HG03460 (cell line): ENCODE results near the gene FAM180A.
"Not testable (repeated sequence)": the region's sequence is repeated elsewhere in the genome, so short reads cannot be mapped to it uniquely, and the experiment has no call there.

ENCODE experiments used
- ATAC-seq: cut with Tn5 transposase; IDR thresholded peaks from one replicate; pipeline ENCODE4 v1.9.1; 2021; ENCODE audit not compliant: unreplicated experiment

The FAM180A gene

GRCh38 chr7:135715055-135715522 is 33.5 kb downstream of the FAM180A start:
- ATAC-seq, result no peak

DNA sequence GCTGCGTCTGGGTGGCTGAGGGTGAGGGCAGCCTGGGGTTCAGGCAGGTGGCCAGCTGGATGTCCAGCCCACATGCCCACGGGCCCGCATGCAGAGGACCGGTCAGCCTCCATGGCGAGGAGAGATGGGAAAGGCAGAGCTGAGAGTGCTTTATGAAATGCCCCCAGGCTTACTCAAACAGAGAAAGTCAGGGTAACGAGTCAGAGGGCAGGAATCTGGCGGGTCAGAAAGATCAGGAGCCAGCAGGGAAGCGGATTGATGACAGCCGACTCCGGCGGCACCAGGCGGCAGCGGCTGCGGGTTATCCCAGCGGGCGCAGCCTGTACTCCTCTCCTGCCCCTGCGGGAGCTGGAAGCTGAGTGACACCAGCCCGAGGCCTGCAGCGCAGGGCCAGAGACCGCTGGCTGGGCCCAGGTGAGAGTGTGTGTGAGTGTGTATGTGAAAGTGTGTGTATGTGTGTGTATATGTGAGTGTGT is 34.0 kb downstream of the FAM180A start:
- ATAC-seq, result no peak

GRCh38 chr7:135713836-135714470 is 34.7 kb downstream of the FAM180A start:
- no peak for ATAC-seq

DNA sequence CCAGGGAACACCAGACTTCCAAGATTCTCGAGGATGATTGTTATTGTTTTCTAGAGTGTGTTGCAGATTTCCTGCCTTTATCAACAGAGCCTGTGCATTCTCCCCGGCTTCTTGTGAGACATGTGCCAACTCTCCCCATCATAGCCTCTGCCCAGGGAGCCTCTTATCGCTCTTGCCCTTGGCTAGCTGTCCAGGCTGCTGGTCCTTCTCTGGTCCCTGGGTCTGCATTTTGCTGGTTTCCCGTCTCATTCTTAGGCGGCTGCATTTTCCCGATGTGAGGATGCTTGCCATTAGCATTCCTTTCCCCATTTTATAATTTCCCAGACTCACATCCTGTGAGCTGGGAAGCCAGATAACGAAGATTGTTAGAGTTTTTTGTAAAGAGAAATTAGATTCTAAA is 35.8 kb downstream of the FAM180A start:
- no peak for ATAC-seq

DNA sequence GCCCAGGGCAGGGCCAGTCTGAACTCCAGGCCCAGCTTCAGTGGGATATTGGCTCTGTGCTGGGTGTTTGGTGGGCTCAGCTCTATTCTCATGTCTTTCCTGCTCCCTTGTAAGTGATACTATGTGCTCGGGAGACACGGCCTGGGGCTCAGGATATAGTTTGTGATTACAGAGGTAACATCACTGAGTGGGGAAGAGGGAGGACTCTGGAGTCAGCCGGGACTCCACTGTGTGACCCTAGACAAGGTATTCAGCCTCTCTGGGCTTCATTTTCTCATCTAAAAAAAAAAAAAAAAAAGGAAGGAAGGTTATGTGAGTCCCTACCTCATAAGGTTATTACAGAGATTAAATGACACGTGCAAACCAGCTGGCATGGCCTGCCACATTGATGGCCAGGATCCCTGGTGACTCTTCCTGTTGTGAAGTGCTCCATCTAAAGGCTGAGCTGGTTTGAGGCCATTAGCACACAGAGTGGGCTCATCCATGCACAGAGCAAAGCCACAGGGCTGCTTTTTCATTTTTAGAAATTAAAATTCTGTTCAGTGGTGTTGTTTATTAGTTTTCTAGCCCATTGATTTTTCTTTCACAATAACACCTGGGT is 36.3 kb downstream of the FAM180A start:
- ATAC-seq, result no peak

DNA sequence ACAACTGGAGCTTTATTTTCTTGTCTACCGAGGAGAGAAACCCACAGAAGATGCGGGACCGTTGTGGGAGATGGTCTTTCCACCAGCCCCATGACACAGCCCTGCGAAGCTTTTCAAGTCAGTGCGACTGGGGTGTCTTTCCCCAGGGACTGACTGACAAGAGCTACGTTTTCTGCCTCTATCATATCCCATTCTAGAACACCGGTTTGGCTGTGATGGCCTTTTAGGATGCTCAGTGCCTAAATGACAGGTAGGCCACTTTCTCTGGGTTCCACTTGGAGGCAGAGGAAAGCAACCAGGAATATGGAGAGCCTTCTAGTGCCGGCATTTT is 37.5 kb downstream of the FAM180A start:
- no peak for ATAC-seq

GRCh38 chr7:135710417-135711138 is 38.0 kb downstream of the FAM180A start:
- ATAC-seq, result no peak

GRCh38 chr7:135709508-135709907 is 39.1 kb downstream of the FAM180A start:
- no peak for ATAC-seq

DNA sequence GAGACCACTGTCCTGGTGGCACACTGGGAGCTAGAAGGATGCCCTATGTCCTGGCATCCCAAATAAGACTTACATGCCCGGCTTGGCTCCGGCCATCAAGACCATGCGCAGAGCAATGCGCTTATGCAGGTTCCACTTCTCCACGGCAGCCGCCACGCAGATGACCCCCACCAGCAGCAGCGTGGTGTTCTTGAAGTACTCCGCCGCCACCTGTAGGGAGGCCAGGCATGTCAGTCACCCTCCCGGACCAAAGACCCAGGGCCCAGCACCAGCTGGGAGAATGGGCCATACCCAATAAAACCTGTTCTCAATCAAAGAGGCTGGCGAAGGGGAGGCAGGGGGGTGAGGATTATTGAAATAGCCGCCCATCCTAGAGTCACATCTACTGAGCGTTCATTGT is 40.6 kb downstream of the FAM180A start:
- no peak for ATAC-seq

DNA sequence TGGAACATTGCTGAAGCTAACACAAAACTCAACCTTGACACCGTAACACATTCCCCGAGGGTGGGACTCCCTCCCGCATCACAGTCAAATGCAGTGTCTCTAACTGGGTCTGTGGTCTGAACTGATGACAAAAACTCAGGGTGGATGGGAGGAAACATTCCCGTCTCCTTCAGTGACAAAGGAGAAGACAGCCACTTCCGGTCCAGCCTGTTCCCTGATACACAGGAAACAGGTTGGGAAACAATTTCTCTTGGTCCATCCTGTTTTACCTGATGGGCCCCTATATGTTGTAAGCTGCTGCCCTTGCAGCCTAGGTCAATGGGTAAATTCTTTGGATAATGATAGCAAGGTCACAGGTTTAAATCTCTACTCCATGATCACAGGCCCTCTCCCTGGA is 41.0 kb downstream of the FAM180A start:
- no peak for ATAC-seq

DNA sequence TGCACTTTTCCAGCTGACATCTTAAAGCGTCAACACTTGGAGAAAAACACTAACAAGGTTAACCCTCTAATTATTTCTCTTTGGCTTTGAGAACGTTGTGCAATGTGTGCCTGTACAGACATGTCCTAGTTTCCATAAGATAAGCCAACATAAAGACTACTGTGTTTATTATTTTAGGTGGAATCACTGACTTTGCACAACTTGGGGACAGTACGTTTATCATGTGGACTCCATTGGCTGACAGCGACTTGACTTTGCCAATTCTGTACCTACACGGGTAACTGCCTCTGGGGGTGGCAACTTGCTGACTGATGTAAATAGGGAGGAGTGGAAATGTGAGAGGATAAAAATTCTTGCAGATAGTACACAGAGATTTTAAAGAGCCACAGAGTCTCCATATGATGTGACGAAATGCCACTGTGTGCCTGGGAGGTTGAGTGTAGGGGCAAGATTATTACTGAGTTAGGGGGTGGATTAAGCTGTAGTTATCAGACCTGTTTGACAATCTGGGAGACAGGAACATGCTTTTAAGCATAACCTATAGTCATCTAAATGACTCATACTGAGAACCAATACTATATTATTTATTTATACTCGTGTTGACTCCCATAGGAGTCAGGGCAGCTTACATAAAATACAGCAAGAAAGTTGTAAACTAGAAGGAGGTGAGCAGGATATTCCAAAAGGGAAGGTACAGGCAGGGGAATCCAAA is 41.6 kb downstream of the FAM180A start:
- ATAC-seq, result no peak

- ATAC-seq, result no peak
These were observed 42.4 kb downstream of the FAM180A start for GRCh38 chr7:135706038-135706742.

DNA sequence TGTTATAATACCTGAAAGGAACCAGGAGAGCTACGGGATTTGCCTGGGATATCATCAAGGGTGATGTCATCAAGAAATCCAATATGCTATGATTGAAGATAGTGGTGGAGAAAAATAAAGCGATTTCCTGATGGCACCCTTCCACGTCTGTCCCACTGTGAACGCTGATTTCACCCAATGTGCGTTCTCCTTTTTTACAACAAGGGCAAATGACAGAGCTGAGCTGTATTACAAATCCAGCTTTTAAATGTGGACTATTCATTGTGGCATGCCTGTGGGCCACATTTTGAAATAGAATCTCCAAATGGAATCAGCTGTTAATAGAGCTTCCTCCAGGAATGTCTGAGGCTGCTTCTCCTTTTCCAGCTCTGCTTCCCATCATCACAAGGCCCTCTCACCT is 43.9 kb downstream of the FAM180A start:
- ATAC-seq, result no peak

- ATAC-seq, result no peak
These were observed 44.5 kb downstream of the FAM180A start for GRCh38 chr7:135704074-135704473.

GRCh38 chr7:135697276-135698049 is 51.1 kb downstream of the FAM180A start:
- ATAC-seq, result no peak

- no peak for ATAC-seq
These were observed 55.1 kb downstream of the FAM180A start for GRCh38 chr7:135693558-135693957.

DNA sequence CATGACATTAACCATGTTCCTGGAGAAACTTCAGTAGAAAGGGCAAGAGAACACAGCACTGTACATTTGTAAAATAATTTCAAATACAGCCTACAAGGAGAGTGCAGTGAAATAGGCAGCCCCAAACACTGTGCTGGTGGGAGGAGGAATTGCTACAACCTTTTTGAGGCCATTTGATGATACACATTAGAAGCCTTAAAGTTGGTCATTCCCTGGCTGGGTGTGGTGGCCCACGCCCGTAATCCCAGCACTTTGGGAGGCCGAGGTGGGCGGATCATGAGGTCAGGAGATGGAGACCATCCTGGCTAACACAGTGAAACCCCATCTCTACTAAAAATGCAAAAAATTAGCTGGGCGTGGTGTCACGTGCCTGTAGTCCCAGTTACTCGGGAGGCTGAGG is 56.0 kb downstream of the FAM180A start:
- ATAC-seq, result not testable (repeated sequence)

GRCh38 chr7:135692055-135692454 is 56.6 kb downstream of the FAM180A start:
- no peak for ATAC-seq

GRCh38 chr7:135690566-135690965 is 58.0 kb downstream of the FAM180A start:
- no peak for ATAC-seq

DNA sequence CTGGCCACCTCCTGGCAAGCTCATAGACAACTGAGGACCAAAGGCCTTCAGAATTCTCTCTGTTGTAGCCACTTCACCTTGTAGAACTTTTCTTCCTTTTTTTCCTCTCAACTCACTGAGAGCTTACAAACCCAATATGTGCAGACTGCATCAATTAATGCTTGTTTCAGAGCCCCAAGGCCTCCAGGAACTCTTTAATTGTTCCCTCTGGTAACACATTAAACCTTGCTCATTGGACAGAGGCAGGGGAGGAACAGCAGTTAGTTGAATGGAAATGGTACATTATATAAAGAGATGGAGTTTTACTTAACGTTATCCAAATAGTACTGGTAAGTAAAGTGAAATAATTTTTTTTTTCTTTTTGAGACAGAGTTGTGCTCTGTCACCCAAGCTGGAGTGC is 61.1 kb downstream of the FAM180A start:
- no peak for ATAC-seq
